Adipocyte (in vitro differentiated cells): ENCODE data around the gene DCK.

Experiments used
- DNase-seq: peaks from one replicate; pipeline ENCODE4 v3.0.0-alpha.2; 2015; ENCODE audit warnings: low read depth
- H3K27me3 ChIP-seq: replicated peaks from 2 replicates; pipeline ENCODE4 v1.7.0; 2013; ENCODE audit warnings: mild to moderate bottlenecking, low read length, moderate library complexity; ENCODE audit not compliant: control insufficient read depth, insufficient read depth
- H3K36me3 ChIP-seq: 2 replicates; pipeline ENCODE4 v1.7.0; 2013; ENCODE audit warnings: low read length, mild to moderate bottlenecking, moderate library complexity; ENCODE audit not compliant: control insufficient read depth, insufficient read depth, severe bottlenecking
- H3K4me1 ChIP-seq: 2 replicates; pipeline ENCODE4 v1.7.0; 2013; ENCODE audit warnings: mild to moderate bottlenecking, low read length, moderate library complexity; ENCODE audit not compliant: control insufficient read depth, insufficient read depth
- H3K4me3 ChIP-seq: 2 replicates; pipeline ENCODE4 v1.7.0; 2013; ENCODE audit warnings: mild to moderate bottlenecking, low read length, moderate library complexity
- H3K9ac ChIP-seq: 2 replicates; pipeline ENCODE4 v1.7.0; 2013; ENCODE audit warnings: mild to moderate bottlenecking, low read length, moderate library complexity
- H3K9me3 ChIP-seq: 2 replicates; pipeline ENCODE4 v1.7.0; 2013; ENCODE audit warnings: mild to moderate bottlenecking, low read length, moderate library complexity; ENCODE audit not compliant: control insufficient read depth

Gene DCK

GRCh38 chr4:71064521-71064920, 71.1 kb downstream of the DCK start:
- Histone ChIP-seq H3K9ac (no peak overlapping the region), H3K4me1 (no peaks in the 10 kb centered on the region), H3K36me3 (no peaks in the 10 kb centered on the region), H3K9me3 (no peaks in the 10 kb centered on the region), H3K27me3 (no peaks in the 10 kb centered on the region), H3K4me3 (no peak overlapping the region)
- no peak for DNase-seq

- no peaks in the 10 kb centered on the region for H3K9me3 ChIP-seq
- DNase-seq = no peak
- no peaks in the 10 kb centered on the region for H3K36me3 ChIP-seq
These were observed 72.6 kb downstream of the DCK start for GRCh38 chr4:71065991-71066510.

GRCh38 chr4:71066737-71067716, 73.6 kb downstream of the DCK start:
- no peak for DNase-seq
- no peaks in the 10 kb centered on the region for H3K36me3 ChIP-seq
- H3K4me1 ChIP-seq = no peaks in the 10 kb centered on the region
- H3K27me3 ChIP-seq = no peaks in the 10 kb centered on the region
- no peak overlapping the region for H3K9ac ChIP-seq
- no peak overlapping the region for H3K4me3 ChIP-seq
- no peaks in the 10 kb centered on the region for H3K9me3 ChIP-seq

More at GRCh38 chr4:71065991-71066510, 72.6 kb downstream of the DCK start:
- Histone ChIP-seq H3K4me3 (no peak overlapping the region), H3K9ac (no peak overlapping the region), H3K4me1 (no peaks in the 10 kb centered on the region), H3K27me3 (no peaks in the 10 kb centered on the region)

- H3K27me3 ChIP-seq = no peaks in the 10 kb centered on the region
- H3K9ac ChIP-seq = no peak overlapping the region
- H3K36me3 ChIP-seq = no peaks in the 10 kb centered on the region
- no peaks in the 10 kb centered on the region for H3K9me3 ChIP-seq
- no peak for DNase-seq
- H3K4me3 ChIP-seq = no peak overlapping the region
- no peaks in the 10 kb centered on the region for H3K4me1 ChIP-seq
These were observed 75.6 kb downstream of the DCK start for GRCh38 chr4:71069063-71069462.

- Histone ChIP-seq H3K9me3 (no peaks in the 10 kb centered on the region), H3K27me3 (no peaks in the 10 kb centered on the region), H3K9ac (no peak overlapping the region), H3K4me3 (no peak overlapping the region), H3K4me1 (no peaks in the 10 kb centered on the region), H3K36me3 (no peaks in the 10 kb centered on the region)
- DNase-seq = no peak
These were observed 76.6 kb downstream of the DCK start for GRCh38 chr4:71070015-71070414.

- no peak overlapping the region for H3K9ac ChIP-seq
- H3K4me1 ChIP-seq = no peaks in the 10 kb centered on the region
- H3K36me3 ChIP-seq = no peaks in the 10 kb centered on the region
- H3K4me3 ChIP-seq = no peak overlapping the region
- H3K9me3 ChIP-seq = no peaks in the 10 kb centered on the region
- peaks cover under 1% of the 10 kb centered on the region for H3K27me3 ChIP-seq
- DNase-seq = no peak
These were observed 81.2 kb downstream of the DCK start for GRCh38 chr4:71074452-71075299.
